Fibroblast of gingiva (primary cell): ENCODE measurements around the gene CENPM.

Experiments
- DNase-seq: peaks from one replicate; pipeline ENCODE4 v3.0.0-alpha.2; 2011; ENCODE audit warnings: low read depth

The CENPM gene, protein sequence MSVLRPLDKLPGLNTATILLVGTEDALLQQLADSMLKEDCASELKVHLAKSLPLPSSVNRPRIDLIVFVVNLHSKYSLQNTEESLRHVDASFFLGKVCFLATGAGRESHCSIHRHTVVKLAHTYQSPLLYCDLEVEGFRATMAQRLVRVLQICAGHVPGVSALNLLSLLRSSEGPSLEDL

DNA sequence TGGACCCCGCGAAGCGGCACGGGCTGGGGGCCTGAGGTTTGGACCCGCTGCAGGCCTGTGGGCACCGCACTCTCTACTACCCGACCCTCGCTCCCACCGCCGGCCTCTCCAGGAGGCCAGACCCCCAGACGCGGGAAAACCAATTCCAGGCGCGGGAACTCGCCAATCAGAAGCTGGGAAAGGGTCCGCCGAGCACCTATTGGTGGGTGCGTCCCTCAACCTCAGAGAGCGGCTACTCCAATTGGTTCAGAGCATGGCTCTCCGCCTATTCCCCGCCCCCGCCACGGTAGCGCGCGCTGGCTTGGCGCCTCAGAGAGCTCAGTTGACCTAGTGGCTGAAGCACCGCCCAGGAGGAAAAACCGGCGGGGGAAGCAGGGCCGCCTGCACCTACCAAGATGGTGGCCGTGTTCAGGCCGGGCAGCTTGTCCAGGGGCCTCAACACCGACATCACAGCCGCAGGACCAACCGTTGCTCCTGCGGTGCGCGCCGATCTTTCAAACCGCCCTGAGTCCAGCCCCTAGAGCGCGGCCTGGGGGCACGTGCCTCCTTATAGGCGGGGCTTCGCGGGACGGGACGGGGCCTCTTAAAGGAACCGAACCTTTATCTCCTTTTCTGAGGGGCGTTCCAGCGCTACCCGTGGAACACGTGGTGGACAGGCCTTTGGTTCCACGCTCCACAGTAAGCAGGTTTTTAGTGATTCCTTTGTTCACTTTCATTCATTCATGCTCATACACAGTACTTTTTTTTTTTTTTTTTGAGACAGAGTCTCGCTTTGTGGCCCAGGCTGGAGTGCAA is at the start of gene CENPM:
Gene CENPM, minus strand, starts transcription at position 524 of the 795 bp plus-strand sequence. Its CDS starts 76 bp downstream, at position 448.
- peak; percentile 87 for DNase-seq

DNA sequence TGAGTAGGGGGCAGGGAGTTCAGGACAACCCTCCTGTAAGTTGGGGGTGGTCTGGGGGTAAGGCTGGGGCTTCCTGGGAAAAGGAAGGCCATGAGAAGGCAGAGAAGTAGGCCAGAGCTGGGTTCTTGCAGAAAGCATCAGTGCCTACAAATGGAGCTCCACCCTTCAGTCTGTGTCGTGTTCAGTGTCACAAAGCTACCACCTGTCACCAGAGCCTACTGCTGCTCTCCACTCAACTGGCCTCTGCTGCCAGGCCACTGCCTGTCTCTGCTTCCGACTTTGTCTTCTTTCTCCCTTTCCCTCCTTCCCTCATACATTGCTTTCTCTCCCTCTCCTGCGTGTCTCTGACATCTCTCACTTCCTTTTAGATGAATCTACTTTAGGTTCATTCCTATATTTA is 48.3 kb upstream of the CENPM start:
- DNase-seq: no peak

DNA sequence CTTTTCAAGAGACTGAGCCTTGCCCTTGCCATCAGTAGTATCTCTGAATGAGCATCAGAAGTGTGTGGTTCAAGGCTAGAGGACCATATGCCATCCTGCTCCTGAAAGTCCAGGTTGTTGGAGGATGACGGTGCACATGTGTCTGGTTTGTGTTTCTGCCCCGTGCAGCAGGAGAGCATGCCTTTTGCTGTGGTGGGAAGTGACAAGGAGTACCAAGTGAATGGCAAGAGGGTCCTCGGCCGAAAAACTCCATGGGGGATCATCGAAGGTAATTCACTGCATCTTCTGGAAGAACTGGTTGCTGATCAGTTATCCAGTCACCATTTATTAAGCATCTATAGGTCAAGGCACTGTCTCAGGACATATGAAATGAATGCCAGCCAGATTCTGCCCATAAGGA is 45.5 kb upstream of the CENPM start:
- DNase-seq: no peak

DNA sequence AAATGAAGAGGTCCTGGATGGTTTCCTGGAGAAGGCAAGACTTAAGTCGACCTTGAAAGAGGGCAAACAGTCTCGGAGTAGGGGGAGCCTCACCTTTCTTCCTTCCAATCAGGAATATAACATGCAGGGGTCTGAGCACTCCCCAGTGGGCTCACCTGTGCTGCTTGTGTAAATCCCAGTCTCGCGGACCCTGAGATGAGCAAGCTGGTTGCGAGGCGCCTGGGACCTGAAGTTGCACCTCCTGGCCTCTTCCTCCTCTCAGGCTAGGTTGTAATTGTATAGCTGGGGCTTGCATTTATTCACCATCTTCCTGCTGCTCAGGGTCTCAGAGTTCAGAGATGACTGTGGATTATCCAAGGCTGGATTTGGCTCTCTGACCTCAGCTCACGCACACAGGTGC is 44.2 kb upstream of the CENPM start:
- DNase-seq: no peak

DNA sequence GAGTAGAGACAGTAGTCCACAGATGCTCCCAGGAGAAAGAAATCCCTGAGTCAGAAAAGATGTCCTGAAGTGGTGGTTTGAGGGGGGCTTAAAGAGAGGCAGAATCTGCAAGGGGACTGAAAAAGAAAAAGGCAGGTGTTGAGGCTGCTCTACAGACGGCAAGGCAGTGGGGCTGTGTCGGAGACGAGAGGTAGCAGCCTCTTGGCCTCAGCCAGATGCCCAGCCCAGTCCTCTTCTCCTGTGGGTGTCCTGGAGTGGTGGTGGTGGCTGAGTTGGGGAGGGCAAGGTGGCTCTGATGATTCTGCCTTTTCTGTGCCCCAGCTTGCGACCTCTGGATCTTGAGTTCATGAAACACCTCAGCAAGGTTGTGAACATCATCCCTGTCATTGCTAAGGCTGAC is 42.3 kb upstream of the CENPM start:
- DNase-seq: no peak

DNA sequence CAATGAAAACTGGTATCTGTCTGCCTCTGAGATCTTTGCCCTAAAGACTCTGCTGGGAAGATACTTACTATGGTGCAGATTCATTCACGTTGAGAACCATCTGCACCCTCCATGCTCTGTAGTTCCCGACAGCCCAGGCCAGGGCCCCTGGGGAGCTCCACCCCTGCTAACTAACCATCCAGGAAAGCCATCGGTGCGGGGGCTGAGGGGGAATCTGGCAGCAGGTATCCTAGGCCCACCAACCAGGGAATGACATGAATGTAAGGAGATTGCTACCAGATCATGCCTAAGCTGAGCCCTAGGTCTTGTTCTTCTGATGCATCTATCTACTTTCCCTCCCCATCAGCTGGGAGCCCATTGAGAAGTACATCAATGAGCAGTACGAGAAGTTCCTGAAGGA is 40.3 kb upstream of the CENPM start:
- no peak for DNase-seq

DNA sequence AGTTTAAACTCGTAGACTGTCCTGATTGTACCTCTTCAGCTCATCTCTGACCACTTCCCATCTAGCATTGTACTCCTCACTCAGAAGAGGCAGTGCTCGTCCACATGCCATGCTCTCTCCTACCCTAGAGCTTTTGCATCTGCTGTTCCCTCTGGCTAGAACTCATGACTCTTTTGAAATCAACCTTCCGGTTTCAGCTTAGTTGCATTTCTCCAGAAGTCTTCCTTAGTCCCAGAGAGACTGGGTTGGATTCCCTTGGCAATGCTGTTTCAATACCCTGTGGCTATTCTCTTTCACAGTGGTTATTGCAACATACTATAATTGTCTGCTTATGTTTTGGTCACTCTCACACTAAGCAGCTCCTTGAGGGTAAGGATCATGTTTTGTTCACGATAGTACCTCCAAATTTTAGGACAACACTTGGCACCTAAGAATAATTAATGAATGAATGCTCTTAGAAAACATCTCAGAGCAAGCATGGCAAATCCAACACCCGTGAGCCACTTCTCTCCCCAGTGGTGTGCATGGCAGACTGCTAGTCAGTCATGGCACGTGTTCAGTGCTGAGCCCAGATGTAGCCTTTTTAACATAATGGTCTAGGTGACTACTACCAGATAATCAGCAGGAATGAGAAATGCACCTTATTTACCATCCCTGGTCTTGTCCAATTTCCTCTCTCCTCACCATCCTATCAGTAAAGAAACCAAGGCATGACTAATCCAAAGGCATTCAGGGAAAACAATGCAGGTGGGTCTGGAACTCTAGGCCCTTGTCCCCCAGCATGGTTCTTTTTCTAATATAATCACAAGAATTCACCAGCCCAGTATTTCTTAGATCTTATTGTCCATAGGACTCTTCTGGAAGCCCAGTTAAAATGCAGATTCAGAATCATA is 36.8 kb upstream of the CENPM start:
- DNase-seq: peak; percentile 93

DNA sequence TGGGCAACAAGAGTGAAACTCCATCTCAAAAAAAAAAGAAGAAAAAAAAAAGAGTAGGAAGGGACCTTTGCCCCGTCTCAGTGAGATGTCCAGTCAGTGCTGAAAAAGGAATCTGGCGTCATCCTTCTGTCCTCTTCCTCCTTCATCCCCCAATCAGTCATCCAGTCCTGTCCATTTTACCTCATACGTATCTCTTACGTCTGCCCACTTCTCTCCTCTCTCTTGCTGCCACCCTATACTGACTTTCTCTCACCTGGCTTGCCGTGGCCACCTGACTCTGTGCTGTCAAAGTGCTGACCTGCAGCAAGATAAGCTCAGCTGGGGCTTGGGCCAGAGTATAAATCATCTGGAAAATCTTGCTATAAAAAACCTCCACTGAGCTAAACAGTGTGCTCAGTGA is 35.9 kb upstream of the CENPM start:
- no peak for DNase-seq

DNA sequence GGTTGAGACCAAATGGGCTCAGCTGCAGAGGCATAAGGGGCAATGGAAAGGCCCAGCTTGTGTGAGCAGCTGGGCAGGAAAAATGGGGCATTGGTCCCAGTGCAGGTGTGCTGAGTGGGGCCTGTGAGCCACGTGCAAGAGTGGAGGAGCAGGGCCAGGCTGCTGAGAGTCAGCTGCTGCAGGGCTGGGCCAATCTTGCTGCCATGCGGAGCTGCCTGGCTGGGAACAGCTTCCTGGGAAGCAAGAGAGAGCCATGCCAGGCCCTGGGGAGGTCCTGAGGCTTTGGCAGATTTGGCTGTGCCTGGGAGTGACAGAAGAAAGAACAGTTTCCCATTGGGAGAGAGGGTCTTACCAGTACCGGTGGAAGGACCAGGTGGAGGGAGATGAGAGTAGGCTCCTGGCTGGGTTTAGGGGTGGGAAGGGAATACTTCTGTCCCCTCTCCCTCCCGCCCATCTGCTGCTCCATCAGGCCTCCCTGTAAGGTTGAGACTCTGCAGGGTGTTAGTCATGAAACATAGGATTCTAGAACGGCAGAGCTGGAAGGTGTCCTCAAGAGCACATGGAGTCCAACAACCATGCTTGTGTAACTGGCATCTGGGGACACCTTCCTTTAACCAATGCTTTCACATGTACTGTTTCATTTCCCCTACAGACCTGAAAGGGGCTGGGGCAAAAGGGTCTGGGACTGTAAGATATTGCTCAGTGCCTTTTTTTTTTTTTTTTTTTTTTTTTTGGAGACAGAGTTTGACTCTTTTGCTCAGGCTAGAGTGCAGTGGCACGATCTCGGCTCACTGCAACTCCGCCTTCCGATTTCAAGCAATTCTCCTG is 32.7 kb upstream of the CENPM start:
- DNase-seq: no peak

DNA sequence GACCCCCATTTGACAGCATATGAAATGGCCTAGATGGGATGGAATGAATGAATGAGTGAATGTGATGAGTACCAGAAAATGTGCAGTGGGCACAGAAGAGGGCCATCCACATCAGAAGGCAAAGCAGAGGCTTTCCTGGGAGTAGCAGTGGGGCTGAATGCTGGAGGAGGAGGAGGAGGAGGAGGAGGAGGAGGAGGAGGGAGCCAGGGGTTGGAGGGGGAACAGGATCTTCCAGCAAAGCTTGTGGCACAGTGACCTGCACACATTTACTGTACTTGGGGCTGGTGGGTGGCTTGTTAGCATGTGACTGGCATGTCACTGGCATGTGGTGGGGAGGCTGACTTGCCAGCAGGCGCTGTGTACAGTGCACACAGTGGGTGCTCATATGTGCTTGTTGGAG is 31.8 kb upstream of the CENPM start:
- no peak for DNase-seq

DNA sequence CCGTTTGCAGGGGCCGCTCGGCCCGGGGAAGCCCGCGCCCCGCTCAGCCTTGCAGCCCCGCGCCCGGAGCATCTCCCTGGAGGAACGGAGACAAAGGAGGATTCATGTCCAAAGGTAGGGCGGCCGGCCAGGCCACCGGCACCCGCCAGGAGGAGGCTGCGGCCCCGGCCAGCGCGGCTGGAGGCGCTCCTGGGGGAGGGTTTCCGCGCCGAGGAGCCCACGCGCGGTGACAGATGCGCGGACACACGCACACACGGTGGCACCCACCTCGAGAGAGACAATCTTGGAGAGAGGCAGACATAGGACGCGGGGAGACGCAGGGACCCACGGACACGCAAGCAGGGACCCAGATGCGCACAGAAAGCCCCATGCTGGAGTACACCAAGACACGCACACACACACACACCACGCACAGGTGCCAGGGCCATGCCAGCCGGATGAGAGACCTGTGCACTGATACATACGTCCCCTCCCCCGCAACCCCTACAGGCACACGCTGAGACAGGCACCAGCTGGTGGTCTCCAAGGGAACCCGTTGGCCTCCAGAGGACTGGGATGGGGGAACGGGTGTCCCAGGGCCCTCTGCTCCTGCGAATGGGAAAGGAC is 30.1 kb upstream of the CENPM start:
- DNase-seq: no peak

DNA sequence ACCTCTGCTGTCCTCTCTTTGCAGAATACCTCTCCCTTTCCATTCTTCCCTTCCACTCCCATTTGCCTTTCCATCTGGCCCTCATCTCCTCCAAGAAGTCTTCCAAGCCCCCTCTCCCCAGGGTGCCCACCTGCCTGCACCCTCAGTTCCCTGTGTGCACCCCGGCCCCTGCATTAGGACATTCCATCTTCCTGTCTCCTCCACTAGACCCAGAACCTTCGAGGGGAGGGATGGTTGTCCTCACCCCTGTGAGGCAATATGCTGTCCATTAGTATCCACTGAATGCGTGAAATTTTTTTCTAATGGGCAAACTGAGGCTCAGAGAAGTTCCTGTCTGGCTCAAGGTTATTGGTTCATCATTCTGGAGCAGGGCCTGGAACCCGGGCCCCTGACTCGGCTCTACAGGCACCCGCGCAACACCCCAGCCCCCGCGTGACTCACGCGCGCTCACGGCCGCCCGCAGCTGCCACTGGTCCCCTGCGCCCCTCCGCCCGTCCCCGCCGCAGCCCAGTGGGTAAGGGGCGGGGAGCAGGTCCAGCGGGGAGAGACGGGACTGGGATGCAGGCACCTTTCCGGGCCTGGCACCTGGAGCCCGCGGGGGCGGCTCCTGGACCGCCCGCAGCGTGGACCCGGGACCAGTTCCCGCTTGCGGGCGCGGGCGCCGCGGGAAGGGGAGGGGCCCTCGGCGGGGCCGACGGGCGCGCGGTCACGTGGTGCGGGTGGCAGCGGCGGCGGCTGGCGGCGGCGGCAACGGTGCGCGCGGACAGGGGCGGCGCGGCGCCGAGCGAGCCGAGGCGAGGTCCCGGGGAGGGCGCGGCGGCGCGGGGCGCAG is 29.3 kb upstream of the CENPM start:
- no peak for DNase-seq

DNA sequence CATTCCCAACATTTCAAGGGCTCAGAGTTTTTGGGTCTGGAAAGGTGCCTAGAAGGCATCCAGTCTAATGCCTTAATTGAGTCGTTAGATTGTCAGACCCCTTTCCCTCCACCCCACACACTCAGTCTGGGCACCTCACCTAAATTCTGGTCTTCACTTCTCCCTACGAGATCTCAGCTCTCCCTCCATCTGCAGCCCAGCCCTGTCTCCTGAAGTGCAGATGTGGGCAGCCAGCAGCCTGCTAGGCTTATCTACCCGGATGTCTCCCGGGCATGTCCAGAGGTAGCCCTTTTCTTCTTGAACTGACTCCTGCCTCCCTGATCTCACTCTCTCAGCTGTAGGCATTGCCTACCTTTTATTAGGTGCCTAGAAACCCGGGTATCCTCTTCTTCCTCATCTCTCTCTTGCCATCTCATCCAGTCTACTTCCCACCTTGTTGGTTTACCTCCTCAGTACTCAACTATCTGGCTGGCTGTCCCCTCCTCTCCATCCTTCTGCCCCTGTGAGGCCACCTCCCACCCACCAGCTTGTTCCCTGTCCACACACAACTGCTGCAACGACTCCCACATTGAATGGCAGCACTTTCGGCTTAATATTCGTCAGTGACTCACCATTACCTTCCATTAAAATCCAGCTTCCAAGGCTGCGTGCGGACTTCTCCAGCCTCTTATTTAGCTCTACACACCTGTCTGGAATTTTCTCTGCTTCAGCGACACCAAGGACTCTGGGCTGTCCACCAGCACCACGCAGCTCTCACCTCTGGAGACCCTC is 28.5 kb upstream of the CENPM start:
- DNase-seq: no peak

DNA sequence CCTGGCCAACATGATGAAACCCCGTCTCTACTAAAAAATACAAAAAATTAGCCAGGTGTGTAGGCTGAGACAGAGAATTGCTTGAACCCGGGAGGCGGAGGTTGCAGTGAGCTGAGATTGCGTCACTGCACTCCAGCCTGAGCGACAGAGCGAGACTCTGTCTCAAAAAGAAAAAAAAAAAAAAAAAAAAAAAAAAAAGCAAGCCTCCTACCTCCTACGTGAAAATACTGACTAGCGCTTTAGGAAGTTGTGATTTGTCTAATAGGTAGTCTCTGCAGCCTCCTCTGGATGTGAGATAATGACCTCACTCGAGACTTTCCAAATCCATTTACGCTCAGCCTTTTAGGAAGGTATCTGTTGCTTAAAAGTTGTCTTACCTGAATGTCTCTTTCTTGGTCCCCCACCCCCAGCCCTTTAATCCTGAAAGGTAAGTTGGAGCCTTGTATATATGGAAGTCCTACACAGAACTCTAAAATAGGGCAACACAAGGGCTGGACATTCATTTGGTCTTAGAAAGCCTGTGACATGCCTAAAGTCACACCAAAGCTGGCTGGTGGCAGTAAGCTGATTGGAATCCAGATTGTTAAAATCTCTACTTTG is 27.8 kb upstream of the CENPM start:
- DNase-seq: no peak

DNA sequence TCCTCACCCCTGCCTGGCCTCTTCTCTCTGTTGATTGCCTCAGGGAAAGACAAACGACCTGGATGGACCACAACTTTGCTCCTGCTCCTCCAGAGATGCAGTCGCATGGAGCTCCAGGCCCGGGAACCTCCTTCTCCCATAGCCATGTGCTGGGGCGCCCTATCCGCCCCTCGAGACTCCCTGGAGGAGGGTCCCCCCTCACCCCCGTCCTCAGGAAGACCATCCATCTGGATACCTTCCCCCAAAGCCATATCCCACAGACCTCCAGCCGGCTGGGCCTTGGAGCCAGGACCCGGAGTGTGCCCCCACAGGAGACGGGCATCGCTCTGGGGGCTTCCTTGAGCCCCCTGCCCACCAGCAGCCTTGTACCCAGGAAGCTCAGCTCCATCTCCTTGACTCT is 24.5 kb upstream of the CENPM start:
- DNase-seq: no peak

DNA sequence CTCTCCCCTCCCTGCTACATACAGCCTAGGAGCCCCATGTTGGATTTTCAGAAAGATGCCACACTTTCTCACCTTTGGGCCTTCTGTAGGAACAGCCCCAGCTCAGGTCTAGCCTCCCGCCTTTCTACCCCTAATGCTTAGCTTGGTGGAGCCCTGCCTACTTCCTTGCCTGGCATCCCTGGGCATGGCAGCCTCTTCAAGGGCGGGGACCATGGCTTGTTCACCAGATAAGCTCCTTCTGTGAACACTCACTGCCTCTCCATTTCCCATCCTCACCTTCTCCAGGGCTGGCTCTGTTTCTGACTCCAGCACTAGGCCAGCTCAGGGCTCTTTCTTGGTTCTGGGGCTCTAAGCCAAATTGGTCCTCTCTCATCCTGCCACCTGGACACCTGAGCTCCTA is 23.6 kb upstream of the CENPM start:
- no peak for DNase-seq

DNA sequence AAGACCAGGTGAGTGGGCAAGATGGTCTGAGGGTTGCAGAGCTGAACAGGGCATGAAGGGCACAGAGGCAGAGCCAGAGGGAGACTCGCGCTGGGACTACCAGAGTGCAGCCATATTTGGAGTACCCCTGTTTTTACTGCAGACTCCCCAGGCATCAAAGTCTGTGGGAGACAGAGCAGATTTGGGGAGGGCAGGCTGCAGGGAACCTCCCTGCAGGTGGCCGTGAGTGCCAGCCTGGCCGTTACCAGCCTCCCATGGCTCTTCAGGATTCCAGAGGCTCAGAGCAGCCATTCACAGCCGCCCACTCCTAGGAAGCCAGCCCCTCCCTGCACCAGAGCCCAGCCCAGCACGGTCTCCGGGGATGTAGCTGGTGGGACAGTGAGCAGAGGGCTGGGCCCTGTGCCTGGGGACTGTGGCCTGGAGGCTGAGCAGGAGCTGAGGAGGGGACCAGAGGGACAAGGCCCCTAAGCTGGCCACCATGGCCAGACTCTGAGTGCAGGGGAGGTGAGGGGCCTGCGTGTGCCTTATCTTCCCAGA is 22.2 kb upstream of the CENPM start, which contains the start of gene SEPTIN3:
Gene SEPTIN3, plus strand, starts transcription at position 334 of the 537 bp plus-strand sequence. CDS start 2,050 bp downstream, outside the sequence.
- no peak for DNase-seq

DNA sequence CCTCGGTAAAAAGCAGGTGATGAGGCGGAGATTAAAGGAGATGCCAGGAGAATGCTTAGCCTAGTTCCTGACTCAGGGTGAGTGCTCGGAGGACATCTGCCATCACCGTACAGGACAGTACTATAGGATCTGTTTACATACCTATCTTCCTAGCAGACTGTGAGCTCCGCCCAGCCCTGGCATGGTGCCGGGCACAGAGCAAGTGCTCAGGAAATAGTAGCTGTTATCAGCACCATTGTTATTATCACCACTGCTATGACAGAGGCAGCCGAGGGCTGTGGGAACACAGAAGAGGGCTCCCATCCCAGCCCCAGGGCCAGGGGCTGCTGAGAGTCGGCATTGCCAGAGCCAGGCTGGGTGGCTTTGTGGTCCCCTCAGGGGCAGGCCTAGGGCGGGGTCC is 21.6 kb upstream of the CENPM start:
- DNase-seq: no peak
